Measurements from ENCODE around the gene TMPO.
"Not testable (repeated sequence)": the region's sequence is repeated elsewhere in the genome, so short reads cannot be mapped to it uniquely, and the experiment has no call there.

Gene TMPO

GRCh38 chr12:98581101-98581500, 65.7 kb downstream of the TMPO start:
- ATAC-seq (no peak), DNase-seq (ENCODE audit: low spot score in 2 of 2) (no peak)
- Mint-ChIP-seq H3K9me3 (no peaks in the 10 kb centered on the region), H3K4me1 (no peaks in the 10 kb centered on the region), H3K36me3 (no peaks in the 10 kb centered on the region), H3K27ac (no peak overlapping the region), H3K4me3 (no peak overlapping the region)

- ATAC-seq (no peak), DNase-seq (ENCODE audit: low spot score in 2 of 2) (no peak)
- Mint-ChIP-seq H3K4me1 (no peaks in the 10 kb centered on the region), H3K9me3 (no peaks in the 10 kb centered on the region), H3K27ac (no peak overlapping the region), H3K36me3 (no peaks in the 10 kb centered on the region), H3K4me3 (no peak overlapping the region)
Observed at GRCh38 chr12:98582093-98582492, 66.7 kb downstream of the TMPO start.

GRCh38 chr12:98587084-98587483, 71.7 kb downstream of the TMPO start:
- H3K27ac Mint-ChIP-seq, result no peak overlapping the region
- H3K36me3 Mint-ChIP-seq, result no peaks in the 10 kb centered on the region
- ATAC-seq (no peak), DNase-seq (ENCODE audit: low spot score in 2 of 2) (no peak)
- H3K9me3 Mint-ChIP-seq, result no peaks in the 10 kb centered on the region
- no peak overlapping the region for H3K4me3 Mint-ChIP-seq
- no peaks in the 10 kb centered on the region for H3K4me1 Mint-ChIP-seq

DNA sequence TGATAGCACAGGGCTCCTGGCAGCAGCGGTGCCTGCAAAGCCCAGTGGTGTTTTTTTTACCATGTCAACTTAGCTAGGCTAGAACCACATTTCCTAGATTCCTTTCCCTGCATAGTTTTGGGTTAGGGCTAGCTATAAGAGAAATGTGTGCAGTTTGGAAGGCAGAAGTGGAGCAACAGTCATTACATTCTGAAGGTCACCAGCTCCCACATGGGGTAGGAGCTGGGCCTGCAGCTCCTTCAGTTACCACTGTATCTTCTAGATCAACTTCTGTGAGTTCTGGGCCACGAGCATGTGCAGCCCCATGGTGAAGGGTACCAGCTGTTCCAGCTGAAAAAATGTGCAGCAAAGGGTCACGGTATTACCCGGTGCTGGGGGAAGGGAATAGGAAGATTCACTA, 75.8 kb downstream of the TMPO start:
- no peak overlapping the region for H3K27ac Mint-ChIP-seq

DNA sequence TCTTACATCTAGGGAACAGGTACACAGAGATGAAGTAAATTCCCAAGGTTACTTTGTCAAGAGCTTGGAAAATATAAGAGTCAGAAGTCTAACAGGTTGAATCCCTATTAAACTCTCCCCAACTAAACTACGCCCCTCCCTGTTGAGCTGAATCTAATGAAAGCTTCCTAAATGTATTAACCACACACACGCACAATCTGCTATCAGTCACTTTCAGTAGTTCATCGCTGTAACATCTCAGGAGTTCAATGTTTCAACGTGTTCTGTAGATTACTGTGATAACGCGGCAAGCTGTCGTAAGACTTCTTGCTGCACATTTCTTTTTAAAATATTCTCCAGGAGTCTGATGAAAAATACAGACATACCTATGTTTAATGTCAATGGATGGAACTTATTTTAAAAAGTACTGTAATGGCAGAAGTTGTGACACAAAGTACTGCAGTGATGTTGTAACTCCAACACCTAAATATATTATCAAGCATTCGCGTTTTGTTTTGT, 77.5 kb downstream of the TMPO start:
- Mint-ChIP-seq H3K4me3 (peak overlapping the region; percentile 91), H3K4me1 (peaks cover 15% of the 10 kb centered on the region), H3K36me3 (peaks cover 51% of the 10 kb centered on the region), H3K27ac (peak overlapping the region; percentile 99), H3K9me3 (no peaks in the 10 kb centered on the region)
- no peak for ATAC-seq
- DNase-seq (ENCODE audit: low spot score in 2 of 2), result no peak

More for the DNA sequence above, 75.8 kb downstream of the TMPO start:
- Mint-ChIP-seq H3K36me3 (peaks cover 34% of the 10 kb centered on the region), H3K9me3 (no peaks in the 10 kb centered on the region), H3K4me3 (no peak overlapping the region), H3K4me1 (peaks cover 14% of the 10 kb centered on the region)
- DNase-seq (ENCODE audit: low spot score in 2 of 2), result no peak
- ATAC-seq, result no peak

GRCh38 chr12:98593351-98594049, 78.1 kb downstream of the TMPO start, which contains the start of gene SLC25A3:
Gene SLC25A3 (plus strand): TSS chr12:98593686. CDS start chr12:98593979, 293 bp downstream.
- Mint-ChIP-seq H3K27ac (peak within 1 kb of the TSS; percentile 99), H3K4me1 (peaks cover 15% of the 10 kb centered on the region), H3K4me3 (peak within 1 kb of the TSS; percentile 91), H3K36me3 (peaks cover 57% of the 10 kb centered on the region), H3K9me3 (no peaks in the 10 kb centered on the region)
- DNase-seq (ENCODE audit: low spot score in 2 of 2) (peak; percentile 78 to 91), ATAC-seq (peak; percentile 99)

DNA sequence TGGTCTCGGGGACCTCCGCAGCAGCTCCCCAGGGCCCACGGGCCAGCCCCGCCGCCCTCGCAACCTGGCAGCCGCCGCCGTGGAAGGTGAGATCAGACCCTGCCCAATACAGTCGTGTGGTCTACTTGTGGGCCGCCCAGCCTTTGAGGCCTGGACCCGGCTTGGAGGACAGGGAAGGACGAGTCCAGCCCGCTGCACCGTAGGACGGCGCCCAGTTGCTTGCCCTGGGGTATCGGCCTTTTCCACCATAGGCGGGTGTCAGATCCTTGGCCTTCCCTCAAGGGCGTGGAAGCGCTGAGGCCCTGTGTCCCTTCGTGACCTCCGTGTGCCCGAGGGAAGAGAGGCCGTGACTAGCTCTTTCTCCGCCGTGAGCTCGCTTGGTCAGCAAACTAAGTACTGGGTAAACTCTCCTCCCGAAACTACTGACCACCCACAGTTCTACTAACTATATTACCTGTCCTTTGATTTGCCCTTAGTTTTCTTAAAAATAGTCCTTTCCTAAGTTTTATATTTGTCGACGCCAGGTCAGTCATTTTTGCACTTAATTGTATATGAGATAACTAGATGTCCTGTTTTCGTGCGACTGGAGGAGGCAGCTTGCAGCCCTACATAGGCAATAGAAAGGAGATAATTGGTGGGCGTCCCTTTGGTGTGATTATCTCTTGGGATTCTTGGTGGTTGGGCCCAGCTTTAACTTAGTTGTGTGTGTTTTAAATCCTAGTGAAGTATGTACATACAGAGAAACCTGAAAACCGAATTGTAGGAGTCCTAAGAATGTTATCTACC, 78.9 kb downstream of the TMPO start:
- ATAC-seq (peak; percentile 39), DNase-seq (ENCODE audit: low spot score in 2 of 2) (no peak)
- peak overlapping the region; percentile 99 for H3K27ac Mint-ChIP-seq
- H3K36me3 Mint-ChIP-seq, result peaks cover 64% of the 10 kb centered on the region
- peaks cover 15% of the 10 kb centered on the region for H3K4me1 Mint-ChIP-seq
- peak overlapping the region; percentile 91 for H3K4me3 Mint-ChIP-seq
- H3K9me3 Mint-ChIP-seq, result no peaks in the 10 kb centered on the region

DNA sequence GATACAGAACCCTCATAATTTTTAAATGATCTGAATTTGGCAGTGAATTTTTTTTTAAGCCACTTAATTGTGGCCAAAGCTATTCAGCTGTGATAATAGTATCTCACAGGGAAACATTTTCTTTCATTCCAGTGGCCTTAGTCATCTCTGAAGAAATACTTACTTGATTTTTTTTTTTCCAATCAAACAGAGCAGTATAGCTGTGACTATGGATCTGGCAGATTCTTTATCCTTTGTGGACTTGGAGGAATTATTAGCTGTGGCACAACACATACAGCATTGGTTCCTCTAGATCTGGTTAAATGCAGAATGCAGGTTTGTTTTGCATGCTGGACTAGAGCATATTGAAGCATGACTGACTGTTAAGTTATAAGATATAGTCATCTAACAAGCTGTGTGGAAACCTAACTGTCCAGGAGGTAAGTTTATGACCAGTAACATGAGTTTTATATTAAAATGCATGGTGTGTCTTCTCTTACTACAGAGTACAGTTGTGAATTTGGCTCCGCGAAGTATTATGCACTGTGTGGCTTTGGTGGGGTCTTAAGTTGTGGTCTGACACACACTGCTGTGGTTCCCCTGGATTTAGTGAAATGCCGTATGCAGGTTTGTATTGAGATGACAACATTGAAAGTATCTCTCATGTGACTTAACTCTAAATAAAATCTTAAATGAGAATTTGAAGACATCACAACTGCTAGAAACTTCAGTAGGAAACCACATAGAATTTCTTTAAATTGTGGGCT, 80.0 kb downstream of the TMPO start:
- ATAC-seq, result peak; percentile 52
- H3K4me1 Mint-ChIP-seq, result peaks cover 15% of the 10 kb centered on the region
- H3K36me3 Mint-ChIP-seq, result peaks cover 76% of the 10 kb centered on the region
- DNase-seq (ENCODE audit: low spot score in 2 of 2), result peak in 1 of 2 donors; percentile 58
- H3K27ac Mint-ChIP-seq, result peak overlapping the region; percentile 99
- H3K9me3 Mint-ChIP-seq, result no peaks in the 10 kb centered on the region
- peak overlapping the region; percentile 91 for H3K4me3 Mint-ChIP-seq

DNA sequence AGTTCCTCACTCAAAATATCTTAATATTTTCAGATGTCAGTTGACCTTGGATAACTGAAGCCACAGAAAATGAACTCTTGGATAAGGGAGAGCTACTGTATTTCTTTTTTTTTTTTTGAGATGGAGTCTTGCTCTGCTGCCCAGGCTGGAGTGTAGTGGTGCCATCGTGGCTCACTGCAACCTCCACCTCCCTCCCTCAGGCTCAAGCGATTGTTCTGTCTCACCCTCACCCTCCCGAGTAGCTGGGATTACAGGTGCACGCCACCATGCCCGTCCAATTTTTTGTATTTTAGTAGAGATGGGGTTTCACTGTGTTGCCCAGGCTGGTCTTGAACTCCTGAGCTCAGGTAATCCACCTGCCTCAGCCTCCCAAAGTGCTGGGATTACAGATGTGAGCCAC, 81.9 kb downstream of the TMPO start:
- not testable (repeated sequence) for H3K27ac Mint-ChIP-seq; H3K9me3 Mint-ChIP-seq; ATAC-seq; DNase-seq (ENCODE audit: low spot score in 2 of 2); H3K4me3 Mint-ChIP-seq
- Mint-ChIP-seq H3K36me3 (peaks cover 95% of the 10 kb centered on the region), H3K4me1 (peaks cover 15% of the 10 kb centered on the region)
